ENCODE results near the gene SLC38A10. TPM values are rescaled to one million over a fixed set of nuclear protein-coding genes. Genes with fewer than 3 reads are reported as not detected.

The SLC38A10 gene
- total RNA-seq, 1 experiment from 2014 or later = 109 TPM

GRCh38 chr17:81340607-81341515, 45.8 kb upstream of the SLC38A10 start:
- Histone ChIP-seq H3K79me2 (ENCODE audit: insufficient read depth, low read length) (peaks cover 44% of the 10 kb centered on the region), H3K27me3 (ENCODE audit: insufficient read depth, low read length) (no peaks in the 10 kb centered on the region), H3K9ac (ENCODE audit: low read length) (no peak overlapping the region), H4K20me1 (ENCODE audit: insufficient read depth) (no peaks in the 10 kb centered on the region), H2AFZ (ENCODE audit: low read depth, low read length, poor library complexity, severe bottlenecking) (no peak overlapping the region), H3K36me3 (ENCODE audit: control insufficient read depth in 1 of 2, insufficient read depth in 2 of 2, low read length in 2 of 2) (no peaks in the 10 kb centered on the region; a peak in 1 of 4 replicates), H3K9me3 (ENCODE audit: control insufficient read depth in 1 of 2, insufficient read depth in 1 of 2, low read depth in 1 of 2, low read length in 2 of 2) (no peaks in the 10 kb centered on the region), H3K9me2 (ENCODE audit: insufficient read depth) (no peaks in the 10 kb centered on the region), H3K27ac (ENCODE audit: low read depth, low read length) (peak overlapping the region; percentile 33; the same call in 1 of the 2 replicates), H3K4me1 (ENCODE audit: control insufficient read depth in 1 of 2, insufficient read depth in 2 of 2, low read length in 2 of 2) (peaks cover 38 to 59% of the 10 kb centered on the region in 2 experiments), H3K4me3 (replicated peaks in 1 of 2; ENCODE audit: low read depth in 1 of 2, low read length in 2 of 2) (no peak overlapping the region), H3K4me2 (ENCODE audit: low read length) (0 out of 2 replicates have a peak overlapping the region, but pooled peaks have one; percentile 4)
- no TSS peak for BruUV-seq (replicated peaks)
- DNase-seq (ENCODE audit: low read depth, low spot score) (no peak), ATAC-seq (no peak)
- intact Hi-C loops (cut with micrococcal nuclease) = no loop called here
- ChIA-PET CTCF (no interaction called here), POLR2A (no interaction called here), RAD21 (ENCODE audit: low non-redundant PET in 1 of 2, low total read pairs in 2 of 2, uncharacterized antibody in 2 of 2, unreplicated experiment in 2 of 2) (no interaction called here)
- no peak for TF ChIP-seq CBX3 (IDR thresholded peaks at IDR 0.05; ENCODE audit: low read depth)
- TF ChIP-seq CTCF (IDR thresholded peaks at IDR 0.05 in 2 of 3, conservative IDR thresholded peaks at IDR 0.05 in 1 of 3; ENCODE audit: borderline replicate concordance in 1 of 3, insufficient read depth in 1 of 3, low read depth in 2 of 3, low read length in 2 of 3) = no peak
- TF ChIP-seq FOSL1 (IDR thresholded peaks at IDR 0.05; ENCODE audit: low read depth) = no peak
- no peak for TF ChIP-seq RAD21 (IDR thresholded peaks at IDR 0.05; ENCODE audit: low read depth)
- TF ChIP-seq SP1 (IDR thresholded peaks at IDR 0.05; ENCODE audit: low read depth) = no peak
